WTC11 (cell line): ENCODE measurements around the gene NELL2. TPM values are rescaled to one million over a fixed set of nuclear protein-coding genes. Genes with fewer than 3 reads are reported as not detected.

ENCODE experiments used
- ATAC-seq: fragments of 200-7000 bp; cut with Tn5 transposase; 2 replicates; pipeline ENCODE4 v1.10.0; 2021; ENCODE audit warnings: mild to moderate bottlenecking, moderate library complexity
- CTCF ChIA-PET: fragments of 300-600 bp; sonication (Branson Sonifier 250); formaldehyde crosslinking; loops from one replicate; lab custom pipeline; 2021; ENCODE audit warnings: antibody characterized with exemption; lab: Charles Lee
- POLR2A ChIA-PET: fragments of 350-600 bp; sonication (Branson Sonifier 250); formaldehyde crosslinking; loops from one replicate; lab custom pipeline; 2021; ENCODE audit warnings: antibody characterized with exemption; lab: Charles Lee
- DNase-seq: peaks from one replicate; pipeline ENCODE4 v3.0.0; 2021; ENCODE audit warnings: low spot score
- H3K27ac Mint-ChIP-seq: 2 replicates; pipeline ENCODE4 v1.8.0; 2021; ENCODE audit warnings: mixed read lengths
- H3K27me3 Mint-ChIP-seq: 2 replicates; pipeline ENCODE4 v1.8.0; 2021; ENCODE audit warnings: low read depth, mild to moderate bottlenecking, moderate library complexity, mixed read lengths
- H3K36me3 Mint-ChIP-seq: 2 replicates; pipeline ENCODE4 v1.8.0; 2021; ENCODE audit warnings: mixed read lengths
- H3K4me1 Mint-ChIP-seq: 2 replicates; pipeline ENCODE4 v1.8.0; 2022; ENCODE audit warnings: mixed read lengths
- H3K4me3 Mint-ChIP-seq: 2 replicates; pipeline ENCODE4 v1.8.0; 2021; ENCODE audit warnings: mild to moderate bottlenecking, moderate library complexity, mixed read lengths
- H3K9me3 Mint-ChIP-seq: 2 replicates; pipeline ENCODE4 v1.8.0; 2021; ENCODE audit warnings: mixed read lengths
- CREB1 ChIP-seq: sonication (generic); formaldehyde crosslinking; IDR thresholded peaks from 2 replicates; pipeline ENCODE4 v1.8.0; 2023; ENCODE audit warnings: mild to moderate bottlenecking, missing genetic modification reagents
- CREM ChIP-seq: sonication (generic); formaldehyde crosslinking; IDR thresholded peaks from 2 replicates; pipeline ENCODE4 v1.8.1; 2022; ENCODE audit warnings: mild to moderate bottlenecking, missing genetic modification reagents, moderate library complexity
- FOXJ3 ChIP-seq: sonication (generic); formaldehyde crosslinking; IDR thresholded peaks from 2 replicates; pipeline ENCODE4 v1.9.0; 2021; ENCODE audit warnings: missing genetic modification reagents, mild to moderate bottlenecking, borderline replicate concordance
- FOXP1 ChIP-seq: sonication (generic); formaldehyde crosslinking; IDR thresholded peaks from 2 replicates; pipeline ENCODE4 v1.8.0; 2022; ENCODE audit warnings: missing genetic modification reagents, mild to moderate bottlenecking, moderate library complexity, borderline replicate concordance
- GABPB1 ChIP-seq: sonication (generic); formaldehyde crosslinking; IDR thresholded peaks from 2 replicates; pipeline ENCODE4 v1.8.1; 2023; ENCODE audit warnings: mild to moderate bottlenecking, missing genetic modification reagents
- GTF2I ChIP-seq: fragments of 250-450 bp; sonication (Bioruptor Pico); conservative IDR thresholded peaks from 2 replicates; pipeline ENCODE4 v1.4.0; 2021; ENCODE audit warnings: mild to moderate bottlenecking
- IRF2 ChIP-seq: sonication (generic); formaldehyde crosslinking; IDR thresholded peaks from 2 replicates; pipeline ENCODE4 v1.8.0; 2022; ENCODE audit warnings: low read depth, missing genetic modification reagents, borderline replicate concordance
- MXD4 ChIP-seq: fragments of 250-450 bp; sonication (Bioruptor Pico); IDR thresholded peaks from 2 replicates; pipeline ENCODE4 v1.8.0; 2021; ENCODE audit warnings: mild to moderate bottlenecking, moderate library complexity, borderline replicate concordance
- SMAD4 ChIP-seq: sonication (generic); formaldehyde crosslinking; IDR thresholded peaks from 2 replicates; pipeline ENCODE4 v1.8.0; 2022; ENCODE audit warnings: mild to moderate bottlenecking, missing genetic modification reagents
- SOX15 ChIP-seq: fragments of 250-450 bp; sonication (Bioruptor Pico); IDR thresholded peaks from 2 replicates; pipeline ENCODE4 v1.9.0; 2021; ENCODE audit warnings: mild to moderate bottlenecking
- TEAD1 ChIP-seq: sonication (generic); formaldehyde crosslinking; IDR thresholded peaks from 2 replicates; pipeline ENCODE4 v1.8.0; 2022; ENCODE audit warnings: mild to moderate bottlenecking, missing genetic modification reagents
- ZBTB21 ChIP-seq: sonication (generic); formaldehyde crosslinking; IDR thresholded peaks from 2 replicates; pipeline ENCODE4 v1.8.1; 2023; ENCODE audit warnings: mild to moderate bottlenecking, missing genetic modification reagents, borderline replicate concordance
- ZNF423 ChIP-seq: fragments of 250-450 bp; sonication (Bioruptor Pico); IDR thresholded peaks from 2 replicates; pipeline ENCODE4 v2.1.2; 2022; ENCODE audit warnings: mild to moderate bottlenecking, moderate library complexity
- total RNA-seq: library from RNA; stranded (reverse); gene quantifications from 3 replicates; pipeline ENCODE4 v1.2.3, GENCODE V29; 2021
- TF ChIP-seq, protein P1 (sequence below): sonication (generic); formaldehyde crosslinking; conservative IDR thresholded peaks from 2 replicates; pipeline ENCODE4 v1.8.1; 2022; ENCODE audit warnings: mild to moderate bottlenecking, missing genetic modification reagents
- TF ChIP-seq, protein P2 (sequence below): fragments of 250-450 bp; sonication (Bioruptor Pico); conservative IDR thresholded peaks from 2 replicates; pipeline ENCODE4 v1.9.0; 2021; ENCODE audit warnings: mild to moderate bottlenecking
- TF ChIP-seq, protein P3 (sequence below): sonication (generic); formaldehyde crosslinking; IDR thresholded peaks from 2 replicates; pipeline ENCODE4 v1.8.1; 2023; ENCODE audit warnings: mild to moderate bottlenecking, missing genetic modification reagents, moderate library complexity
- TF ChIP-seq, protein P4 (sequence below): fragments of 250-450 bp; sonication (Bioruptor Pico); IDR thresholded peaks from 2 replicates; pipeline ENCODE4 v2.1.2; 2022; ENCODE audit warnings: mild to moderate bottlenecking, moderate library complexity
- TF ChIP-seq, protein P5 (sequence below): fragments of 250-450 bp; sonication (Bioruptor Pico); IDR thresholded peaks from 2 replicates; pipeline ENCODE4 v1.9.0; 2021; ENCODE audit warnings: mild to moderate bottlenecking
- TF ChIP-seq, protein P6 (sequence below): fragments of 250-450 bp; sonication (Bioruptor Pico); IDR thresholded peaks from 2 replicates; pipeline ENCODE4 v1.9.0; 2021; ENCODE audit warnings: mild to moderate bottlenecking
- TF ChIP-seq, protein P7 (sequence below): sonication (generic); formaldehyde crosslinking; IDR thresholded peaks from 2 replicates; pipeline ENCODE4 v1.8.1; 2022; ENCODE audit warnings: low read depth, missing genetic modification reagents, borderline replicate concordance
- TF ChIP-seq, protein P8 (sequence below): sonication (generic); formaldehyde crosslinking; IDR thresholded peaks from 2 replicates; pipeline ENCODE4 v1.8.0; 2022; ENCODE audit warnings: mild to moderate bottlenecking, missing genetic modification reagents

NELL2 gene
- total RNA-seq, 1 experiment from 2014 or later, result 37.4 TPM

DNA sequence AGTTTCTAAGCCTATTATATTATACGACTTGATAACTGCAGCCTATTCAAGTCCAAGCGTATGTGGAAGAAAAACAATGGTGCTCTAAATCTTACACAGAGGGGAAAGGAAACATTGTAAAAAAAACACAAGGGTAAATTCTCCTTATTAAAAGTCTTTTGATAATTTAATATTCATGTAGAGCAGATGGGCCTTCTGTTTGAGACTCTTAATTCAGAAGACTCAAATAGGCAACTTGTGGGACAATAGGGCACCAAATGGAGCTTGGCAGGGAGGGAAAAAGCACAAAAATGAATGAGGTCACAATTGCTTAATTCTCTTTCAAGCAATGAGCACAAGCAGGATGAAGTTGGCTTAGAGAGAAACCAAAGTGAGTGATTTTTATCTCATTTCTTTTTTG lies 159.4 kb downstream of the NELL2 start:
- ATAC-seq (no peak), DNase-seq (no peak)
- ChIA-PET POLR2A (no interaction called here), CTCF (interaction anchor here (1.1 kb wide), 1 partner anchor 232 kb away, joined by 3 read pairs; no protein-coding TSS in a partner anchor)
- H3K4me3 Mint-ChIP-seq, result no peak overlapping the region
- H3K36me3 Mint-ChIP-seq, result no peaks in the 10 kb centered on the region
- H3K27ac Mint-ChIP-seq, result no peak overlapping the region
- peaks cover 18% of the 10 kb centered on the region for H3K4me1 Mint-ChIP-seq
- no peaks in the 10 kb centered on the region for H3K9me3 Mint-ChIP-seq
- TF ChIP-seq, protein P1, sequence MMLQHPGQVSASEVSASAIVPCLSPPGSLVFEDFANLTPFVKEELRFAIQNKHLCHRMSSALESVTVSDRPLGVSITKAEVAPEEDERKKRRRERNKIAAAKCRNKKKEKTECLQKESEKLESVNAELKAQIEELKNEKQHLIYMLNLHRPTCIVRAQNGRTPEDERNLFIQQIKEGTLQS (CRISPR knock-in tag), result no peak
- TF ChIP-seq, protein P2, sequence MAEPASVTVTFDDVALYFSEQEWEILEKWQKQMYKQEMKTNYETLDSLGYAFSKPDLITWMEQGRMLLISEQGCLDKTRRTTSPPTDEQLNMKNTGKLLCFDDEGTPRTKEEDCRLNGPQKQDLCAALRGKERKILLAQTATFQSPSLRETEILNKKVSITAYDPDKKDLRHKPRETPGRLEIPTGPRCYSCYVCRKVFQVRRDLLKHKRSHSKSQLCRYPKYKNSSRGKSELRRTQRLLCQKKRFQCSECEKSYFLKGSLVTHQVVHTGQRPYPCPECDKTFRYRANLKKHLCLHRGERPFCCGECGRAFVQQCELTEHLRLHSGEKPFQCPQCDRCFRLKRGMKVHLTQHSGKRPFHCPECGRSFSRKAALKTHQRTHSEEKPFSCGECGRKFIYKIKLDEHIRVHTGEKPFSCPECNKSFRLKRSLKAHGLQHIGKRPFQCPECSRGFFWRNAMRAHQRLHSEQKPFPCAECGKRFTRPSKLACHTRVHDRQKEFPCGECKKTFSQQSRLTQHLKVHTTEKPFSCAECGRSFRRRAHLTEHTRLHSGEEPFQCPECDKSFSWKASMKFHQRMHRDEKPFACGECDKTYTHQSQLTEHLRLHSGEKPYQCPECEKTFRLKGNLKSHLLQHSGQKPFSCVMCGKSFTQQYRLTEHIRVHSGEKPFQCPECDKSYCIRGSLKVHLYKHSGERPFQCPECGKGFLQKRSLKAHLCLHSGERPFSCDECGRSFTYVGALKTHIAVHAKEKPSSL, result no peak
- TF ChIP-seq IRF2 (CRISPR knock-in tag), result no peak
- TF ChIP-seq, protein P3, sequence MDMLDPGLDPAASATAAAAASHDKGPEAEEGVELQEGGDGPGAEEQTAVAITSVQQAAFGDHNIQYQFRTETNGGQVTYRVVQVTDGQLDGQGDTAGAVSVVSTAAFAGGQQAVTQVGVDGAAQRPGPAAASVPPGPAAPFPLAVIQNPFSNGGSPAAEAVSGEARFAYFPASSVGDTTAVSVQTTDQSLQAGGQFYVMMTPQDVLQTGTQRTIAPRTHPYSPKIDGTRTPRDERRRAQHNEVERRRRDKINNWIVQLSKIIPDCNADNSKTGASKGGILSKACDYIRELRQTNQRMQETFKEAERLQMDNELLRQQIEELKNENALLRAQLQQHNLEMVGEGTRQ, result no peak
- no peak for TF ChIP-seq FOXP1 (CRISPR knock-in tag)
- TF ChIP-seq CREM (CRISPR knock-in tag), result no peak
- TF ChIP-seq SMAD4 (CRISPR knock-in tag), result no peak
- TF ChIP-seq SOX15 (CRISPR knock-in tag), result no peak
- TF ChIP-seq ZNF423, result no peak
- no peak for TF ChIP-seq CREB1 (CRISPR knock-in tag)
- no peaks in the 10 kb centered on the region for H3K27me3 Mint-ChIP-seq

DNA sequence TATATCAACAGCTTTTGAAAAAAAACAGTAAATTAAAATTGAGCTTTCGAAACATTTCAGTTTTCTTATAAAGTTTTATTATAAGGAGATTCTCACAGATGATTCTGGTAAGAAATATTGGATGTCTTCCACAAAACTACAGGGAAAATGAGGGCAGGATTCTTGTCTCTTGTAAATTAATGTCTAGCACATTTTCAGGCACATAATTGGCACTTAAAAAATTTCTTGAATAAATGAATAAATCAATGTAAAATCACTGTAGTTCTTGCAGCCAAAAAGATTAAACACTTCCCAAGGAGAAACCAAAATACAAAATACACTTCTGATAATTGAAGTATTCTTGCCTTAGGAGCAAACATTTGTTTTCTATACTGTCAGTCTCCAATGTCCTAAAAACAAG lies 164.4 kb downstream of the NELL2 start:
- no peak overlapping the region for H3K27ac Mint-ChIP-seq
- POLR2A ChIA-PET, result no interaction called here
- TF ChIP-seq CREM (CRISPR knock-in tag), result no peak
- no peak for TF ChIP-seq TEAD1
- TF ChIP-seq, protein P4, sequence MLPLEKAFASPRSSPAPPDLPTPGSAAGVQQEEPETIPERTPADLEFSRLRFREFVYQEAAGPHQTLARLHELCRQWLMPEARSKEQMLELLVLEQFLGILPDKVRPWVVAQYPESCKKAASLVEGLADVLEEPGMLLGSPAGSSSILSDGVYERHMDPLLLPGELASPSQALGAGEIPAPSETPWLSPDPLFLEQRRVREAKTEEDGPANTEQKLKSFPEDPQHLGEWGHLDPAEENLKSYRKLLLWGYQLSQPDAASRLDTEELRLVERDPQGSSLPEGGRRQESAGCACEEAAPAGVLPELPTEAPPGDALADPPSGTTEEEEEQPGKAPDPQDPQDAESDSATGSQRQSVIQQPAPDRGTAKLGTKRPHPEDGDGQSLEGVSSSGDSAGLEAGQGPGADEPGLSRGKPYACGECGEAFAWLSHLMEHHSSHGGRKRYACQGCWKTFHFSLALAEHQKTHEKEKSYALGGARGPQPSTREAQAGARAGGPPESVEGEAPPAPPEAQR (CRISPR knock-in tag), result no peak
- no peak for TF ChIP-seq MXD4 (CRISPR knock-in tag)
- TF ChIP-seq FOXJ3 (CRISPR knock-in tag), result no peak
- no peak for TF ChIP-seq ZBTB21 (CRISPR knock-in tag)
- TF ChIP-seq, protein P5, sequence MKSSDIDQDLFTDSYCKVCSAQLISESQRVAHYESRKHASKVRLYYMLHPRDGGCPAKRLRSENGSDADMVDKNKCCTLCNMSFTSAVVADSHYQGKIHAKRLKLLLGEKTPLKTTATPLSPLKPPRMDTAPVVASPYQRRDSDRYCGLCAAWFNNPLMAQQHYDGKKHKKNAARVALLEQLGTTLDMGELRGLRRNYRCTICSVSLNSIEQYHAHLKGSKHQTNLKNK (CRISPR knock-in tag), result no peak
- TF ChIP-seq, protein P3, result no peak
- TF ChIP-seq, protein P6, sequence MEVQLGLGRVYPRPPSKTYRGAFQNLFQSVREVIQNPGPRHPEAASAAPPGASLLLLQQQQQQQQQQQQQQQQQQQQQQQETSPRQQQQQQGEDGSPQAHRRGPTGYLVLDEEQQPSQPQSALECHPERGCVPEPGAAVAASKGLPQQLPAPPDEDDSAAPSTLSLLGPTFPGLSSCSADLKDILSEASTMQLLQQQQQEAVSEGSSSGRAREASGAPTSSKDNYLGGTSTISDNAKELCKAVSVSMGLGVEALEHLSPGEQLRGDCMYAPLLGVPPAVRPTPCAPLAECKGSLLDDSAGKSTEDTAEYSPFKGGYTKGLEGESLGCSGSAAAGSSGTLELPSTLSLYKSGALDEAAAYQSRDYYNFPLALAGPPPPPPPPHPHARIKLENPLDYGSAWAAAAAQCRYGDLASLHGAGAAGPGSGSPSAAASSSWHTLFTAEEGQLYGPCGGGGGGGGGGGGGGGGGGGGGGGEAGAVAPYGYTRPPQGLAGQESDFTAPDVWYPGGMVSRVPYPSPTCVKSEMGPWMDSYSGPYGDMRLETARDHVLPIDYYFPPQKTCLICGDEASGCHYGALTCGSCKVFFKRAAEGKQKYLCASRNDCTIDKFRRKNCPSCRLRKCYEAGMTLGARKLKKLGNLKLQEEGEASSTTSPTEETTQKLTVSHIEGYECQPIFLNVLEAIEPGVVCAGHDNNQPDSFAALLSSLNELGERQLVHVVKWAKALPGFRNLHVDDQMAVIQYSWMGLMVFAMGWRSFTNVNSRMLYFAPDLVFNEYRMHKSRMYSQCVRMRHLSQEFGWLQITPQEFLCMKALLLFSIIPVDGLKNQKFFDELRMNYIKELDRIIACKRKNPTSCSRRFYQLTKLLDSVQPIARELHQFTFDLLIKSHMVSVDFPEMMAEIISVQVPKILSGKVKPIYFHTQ (CRISPR knock-in tag), result no peak
- no peak for TF ChIP-seq GABPB1
- TF ChIP-seq GTF2I (CRISPR knock-in tag), result no peak
- TF ChIP-seq, protein P7, sequence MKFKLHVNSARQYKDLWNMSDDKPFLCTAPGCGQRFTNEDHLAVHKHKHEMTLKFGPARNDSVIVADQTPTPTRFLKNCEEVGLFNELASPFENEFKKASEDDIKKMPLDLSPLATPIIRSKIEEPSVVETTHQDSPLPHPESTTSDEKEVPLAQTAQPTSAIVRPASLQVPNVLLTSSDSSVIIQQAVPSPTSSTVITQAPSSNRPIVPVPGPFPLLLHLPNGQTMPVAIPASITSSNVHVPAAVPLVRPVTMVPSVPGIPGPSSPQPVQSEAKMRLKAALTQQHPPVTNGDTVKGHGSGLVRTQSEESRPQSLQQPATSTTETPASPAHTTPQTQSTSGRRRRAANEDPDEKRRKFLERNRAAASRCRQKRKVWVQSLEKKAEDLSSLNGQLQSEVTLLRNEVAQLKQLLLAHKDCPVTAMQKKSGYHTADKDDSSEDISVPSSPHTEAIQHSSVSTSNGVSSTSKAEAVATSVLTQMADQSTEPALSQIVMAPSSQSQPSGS (CRISPR knock-in tag), result no peak
- TF ChIP-seq, protein P8, sequence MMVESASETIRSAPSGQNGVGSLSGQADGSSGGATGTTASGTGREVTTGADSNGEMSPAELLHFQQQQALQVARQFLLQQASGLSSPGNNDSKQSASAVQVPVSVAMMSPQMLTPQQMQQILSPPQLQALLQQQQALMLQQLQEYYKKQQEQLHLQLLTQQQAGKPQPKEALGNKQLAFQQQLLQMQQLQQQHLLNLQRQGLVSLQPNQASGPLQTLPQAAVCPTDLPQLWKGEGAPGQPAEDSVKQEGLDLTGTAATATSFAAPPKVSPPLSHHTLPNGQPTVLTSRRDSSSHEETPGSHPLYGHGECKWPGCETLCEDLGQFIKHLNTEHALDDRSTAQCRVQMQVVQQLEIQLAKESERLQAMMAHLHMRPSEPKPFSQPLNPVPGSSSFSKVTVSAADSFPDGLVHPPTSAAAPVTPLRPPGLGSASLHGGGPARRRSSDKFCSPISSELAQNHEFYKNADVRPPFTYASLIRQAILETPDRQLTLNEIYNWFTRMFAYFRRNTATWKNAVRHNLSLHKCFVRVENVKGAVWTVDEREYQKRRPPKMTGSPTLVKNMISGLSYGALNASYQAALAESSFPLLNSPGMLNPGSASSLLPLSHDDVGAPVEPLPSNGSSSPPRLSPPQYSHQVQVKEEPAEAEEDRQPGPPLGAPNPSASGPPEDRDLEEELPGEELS (CRISPR knock-in tag), result no peak
- H3K36me3 Mint-ChIP-seq, result no peaks in the 10 kb centered on the region
- CTCF ChIA-PET, result no interaction called here
- H3K4me1 Mint-ChIP-seq, result peaks cover under 1% of the 10 kb centered on the region; the same call in 1 of the 2 replicates
- DNase-seq (no peak), ATAC-seq (no peak)
- H3K9me3 Mint-ChIP-seq, result no peaks in the 10 kb centered on the region
- H3K27me3 Mint-ChIP-seq, result no peaks in the 10 kb centered on the region
- H3K4me3 Mint-ChIP-seq, result no peak overlapping the region
